DOHH2 (cell line): ENCODE results near the gene SLC22A8.

ENCODE experiments used
- CTCF ChIP-seq: fragments of 200-600 bp; sonication (generic); IDR thresholded peaks from one replicate; pipeline ENCODE4 v1.5.1; 2014; ENCODE audit warnings: antibody characterized with exemption, mild to moderate bottlenecking, low read depth, low read length; ENCODE audit not compliant: poor library complexity, severe bottlenecking
- EZH2phosphoT487 ChIP-seq: fragments of 200-600 bp; sonication (generic); IDR thresholded peaks from 2 replicates; pipeline ENCODE4 v1.6.1; 2017; ENCODE audit warnings: borderline replicate concordance, mild to moderate bottlenecking, antibody characterized with exemption, low read length, moderate library complexity, mixed read lengths

- TF ChIP-seq EZH2phosphoT487 (no peak), CTCF (peak; percentile 74)
These were observed 5.1 kb upstream of the SLC22A8 start for GRCh38 chr11:63020671-63021291.
